ENCODE results near the gene ARHGAP31. TPM values are rescaled to one million over a fixed set of nuclear protein-coding genes. Genes with fewer than 3 reads are reported as not detected.
"Not testable (repeated sequence)": the region's sequence is repeated elsewhere in the genome, so short reads cannot be mapped to it uniquely, and the experiment has no call there.

ARHGAP31 gene
- total and polyA plus RNA-seq, 7 experiments from 2014 or later, result 1.2 to 11.9 (median 3.0) TPM

- Histone ChIP-seq H3K9me3 (ENCODE audit: control insufficient read depth in 2 of 3, low read length in 3 of 3) (no peaks in the 10 kb centered on the region), H3K36me3 (ENCODE audit: control insufficient read depth in 2 of 3, insufficient read depth in 3 of 3, low read length in 3 of 3) (no peaks in the 10 kb centered on the region), H3K4me3 (ENCODE audit: low read length) (no peak overlapping the region), H3K27ac (ENCODE audit: low read depth, low read length) (no peak overlapping the region), H3K27me3 (ENCODE audit: control insufficient read depth in 2 of 2, insufficient read depth in 2 of 2, low read length in 2 of 2) (no peaks in the 10 kb centered on the region), H3K4me1 (ENCODE audit: control insufficient read depth in 2 of 2, insufficient read depth in 2 of 2, low read length in 2 of 2) (peaks cover 0 to 35% of the 10 kb centered on the region in 2 donors)
- Mint-ChIP-seq H3K27ac (peak overlapping the region in 8 of 9 donors; percentile 13 to 81 (median 42)), H3K9me3 (no peaks in the 10 kb centered on the region), H3K4me1 (peaks cover 26 to 47% (median 36%) of the 10 kb centered on the region in 7 donors), H3K4me3 (peak overlapping the region in 8 of 10 donors; percentile 2 to 67 (median 54)), H3K27me3 (peaks cover 0 to 20% (median 0%) of the 10 kb centered on the region in 5 donors), H3K36me3 (no peaks in the 10 kb centered on the region)
- intact Hi-C loops (cut with micrococcal nuclease), result loop anchor here (1.0 to 10.0 kb wide), 12 partner anchors 11 to 471 kb away; partner anchors contain the start of genes ARHGAP31 (in 1 of the 2) and IGSF11 (in 1 of the 2)
- CTCF ChIA-PET, result interaction anchor here (0.6 to 7.8 kb wide), 21 partner anchors 14 to 471 kb away, joined by 3 to 69 read pairs (median 4); partner anchors contain the start of genes ARHGAP31, B4GALT4, IGSF11 and TEX55
- ATAC-seq, result peak; percentile 77
- POLR2A ChIA-PET, result interaction anchor here (0.8 to 2.5 kb wide), 5 partner anchors 30 to 116 kb away, joined by 4 to 19 read pairs (median 7); partner anchors contain the start of genes ARHGAP31 and B4GALT4
- peak in 7 of 9 donors; percentile 53 to 78 (median 69) for DNase-seq
Observed at GRCh38 chr3:119352863-119353527, 58.8 kb downstream of the ARHGAP31 start.

GRCh38 chr3:119355608-119356007 is 61.4 kb downstream of the ARHGAP31 start:
- intact Hi-C loops (cut with micrococcal nuclease), result loop anchor here in 1 of 2 donors (10.0 kb wide), 1 partner anchor 471 kb away; no protein-coding TSS in a partner anchor

GRCh38 chr3:119356646-119357045 is 62.5 kb downstream of the ARHGAP31 start:
- CTCF ChIA-PET, result no interaction called here
- Histone ChIP-seq H3K27ac (ENCODE audit: low read depth, low read length) (no peak overlapping the region), H3K4me3 (ENCODE audit: low read length) (no peak overlapping the region), H3K9me3 (ENCODE audit: control insufficient read depth in 2 of 3, low read length in 3 of 3) (no peaks in the 10 kb centered on the region), H3K36me3 (ENCODE audit: control insufficient read depth in 2 of 3, insufficient read depth in 3 of 3, low read length in 3 of 3) (no peaks in the 10 kb centered on the region), H3K27me3 (ENCODE audit: control insufficient read depth in 2 of 2, insufficient read depth in 2 of 2, low read length in 2 of 2) (no peaks in the 10 kb centered on the region), H3K4me1 (ENCODE audit: control insufficient read depth in 2 of 2, insufficient read depth in 2 of 2, low read length in 2 of 2) (peaks cover 0 to 24% of the 10 kb centered on the region in 2 donors)
- DNase-seq, result no peak
- intact Hi-C loops (cut with micrococcal nuclease), result loop anchor here in 1 of 2 donors (10.0 kb wide), 1 partner anchor 472 kb away; no protein-coding TSS in a partner anchor
- Mint-ChIP-seq H3K36me3 (no peaks in the 10 kb centered on the region), H3K4me3 (no peak overlapping the region), H3K9me3 (no peaks in the 10 kb centered on the region), H3K27ac (no peak overlapping the region), H3K4me1 (peaks cover 18 to 25% (median 21%) of the 10 kb centered on the region in 7 donors), H3K27me3 (peaks cover 0 to 11% (median 0%) of the 10 kb centered on the region in 5 donors)
- no peak for ATAC-seq
- POLR2A ChIA-PET, result no interaction called here

More at GRCh38 chr3:119355608-119356007, 61.4 kb downstream of the ARHGAP31 start:
- H3K27ac ChIP-seq (ENCODE audit: low read depth, low read length); ATAC-seq; DNase-seq; H3K36me3 Mint-ChIP-seq; H3K9me3 ChIP-seq (ENCODE audit: control insufficient read depth in 2 of 3, low read length in 3 of 3); H3K27me3 ChIP-seq (ENCODE audit: control insufficient read depth in 2 of 2, insufficient read depth in 2 of 2, low read length in 2 of 2); H3K36me3 ChIP-seq (ENCODE audit: control insufficient read depth in 2 of 3, insufficient read depth in 3 of 3, low read length in 3 of 3); H3K4me3 ChIP-seq (ENCODE audit: low read length); H3K27ac Mint-ChIP-seq; H3K4me3 Mint-ChIP-seq; H3K9me3 Mint-ChIP-seq: not testable (repeated sequence)
- Mint-ChIP-seq H3K27me3 (peaks cover 0 to 11% (median 0%) of the 10 kb centered on the region in 5 donors), H3K4me1 (peaks cover 26 to 32% (median 28%) of the 10 kb centered on the region in 7 donors)
- H3K4me1 ChIP-seq (ENCODE audit: control insufficient read depth in 2 of 2, insufficient read depth in 2 of 2, low read length in 2 of 2), result peaks cover 0 to 29% of the 10 kb centered on the region in 2 donors
- ChIA-PET POLR2A (interaction anchor here (0.7 kb wide), 1 partner anchor 307 kb away, joined by 3 read pairs; no protein-coding TSS in a partner anchor), CTCF (interaction anchor here (0.8 to 7.8 kb wide), 2 partner anchors 81 to 473 kb away, joined by 3 to 69 read pairs; no protein-coding TSS in a partner anchor)

DNA sequence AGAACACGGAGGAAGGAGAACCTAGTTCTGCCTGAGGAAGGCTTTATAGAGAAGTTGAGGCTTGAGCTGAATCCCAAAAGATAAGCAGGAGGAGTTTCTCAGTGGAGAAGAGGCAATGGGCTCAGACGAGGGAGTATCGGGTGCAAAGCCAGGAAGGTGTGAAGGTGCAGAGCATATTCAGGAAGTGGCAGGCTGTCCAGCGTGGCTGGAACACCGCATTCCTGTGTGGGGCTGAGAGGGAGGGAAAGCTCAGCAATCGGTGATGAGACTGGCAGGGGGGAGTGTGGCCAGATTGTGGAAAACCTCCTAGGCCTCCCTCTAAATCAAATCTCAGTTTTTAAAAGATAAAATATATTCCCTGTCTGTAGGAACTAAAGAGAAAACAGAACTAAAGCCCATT is 63.0 kb downstream of the ARHGAP31 start:
- Histone ChIP-seq H3K27me3 (ENCODE audit: control insufficient read depth in 2 of 2, insufficient read depth in 2 of 2, low read length in 2 of 2) (no peaks in the 10 kb centered on the region), H3K9me3 (ENCODE audit: control insufficient read depth in 2 of 3, low read length in 3 of 3) (no peaks in the 10 kb centered on the region), H3K27ac (ENCODE audit: low read depth, low read length) (no peak overlapping the region), H3K4me1 (ENCODE audit: control insufficient read depth in 2 of 2, insufficient read depth in 2 of 2, low read length in 2 of 2) (peaks cover 0 to 19% of the 10 kb centered on the region in 2 donors), H3K4me3 (ENCODE audit: low read length) (no peak overlapping the region), H3K36me3 (ENCODE audit: control insufficient read depth in 2 of 3, insufficient read depth in 3 of 3, low read length in 3 of 3) (no peaks in the 10 kb centered on the region)
- ATAC-seq (no peak), DNase-seq (no peak)
- ChIA-PET POLR2A (no interaction called here), CTCF (no interaction called here)
- no peaks in the 10 kb centered on the region for H3K9me3 Mint-ChIP-seq
- peaks cover 0 to 11% (median 0%) of the 10 kb centered on the region in 5 donors for H3K27me3 Mint-ChIP-seq
- peak overlapping the region in 2 of 9 donors; percentile 49 to 86 for H3K27ac Mint-ChIP-seq
- H3K36me3 Mint-ChIP-seq, result no peaks in the 10 kb centered on the region
- peaks cover 13 to 21% (median 16%) of the 10 kb centered on the region in 7 donors for H3K4me1 Mint-ChIP-seq
- peak overlapping the region in 2 of 10 donors; percentile 6 to 20 for H3K4me3 Mint-ChIP-seq
- intact Hi-C loops (cut with micrococcal nuclease), result loop anchor here in 1 of 2 donors (10.0 kb wide), 1 partner anchor 472 kb away; no protein-coding TSS in a partner anchor

DNA sequence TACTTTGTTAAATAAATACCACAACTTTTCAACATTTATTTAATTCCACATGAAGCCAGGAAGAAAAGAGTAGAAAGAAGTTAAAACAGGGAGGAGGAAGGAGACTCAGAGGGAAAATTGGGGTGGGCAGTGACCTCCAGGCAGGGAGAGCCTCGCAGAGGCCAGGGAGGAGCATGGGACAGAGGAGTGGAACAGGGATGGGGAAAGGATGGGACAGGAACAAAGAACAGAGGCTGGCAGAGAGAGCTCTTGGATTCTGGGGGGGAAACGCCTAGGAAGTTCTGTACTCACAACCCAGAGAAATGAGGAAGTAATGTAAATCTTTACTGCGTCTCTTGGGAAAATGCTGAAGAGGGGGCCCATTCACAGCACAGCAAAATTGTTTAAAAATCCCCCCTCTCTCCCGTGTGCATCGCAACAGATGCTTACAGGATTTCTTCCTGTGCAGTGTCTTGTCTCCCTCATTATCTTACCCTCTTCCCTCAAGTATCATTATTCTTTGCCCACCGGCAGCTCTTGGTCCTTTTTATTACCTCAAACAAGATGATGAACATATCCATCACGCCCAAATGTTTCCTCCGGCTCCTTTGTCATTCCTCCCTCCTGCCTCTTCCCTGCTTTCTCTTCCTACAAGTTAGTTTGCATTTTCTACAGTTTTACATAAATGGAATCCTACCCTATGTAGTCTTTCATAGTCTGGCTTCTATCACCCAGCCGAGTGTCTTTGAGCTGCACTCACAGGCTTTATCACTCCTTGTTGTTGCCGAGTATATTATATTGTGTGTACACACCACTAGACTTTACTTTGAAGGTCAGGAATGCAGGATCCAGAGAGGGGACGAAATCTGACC is 65.5 kb downstream of the ARHGAP31 start:
- intact Hi-C loops (cut with micrococcal nuclease), result loop anchor here in 1 of 2 donors (10.0 kb wide), 1 partner anchor 475 kb away; no protein-coding TSS in a partner anchor
- Histone ChIP-seq H3K4me3 (ENCODE audit: low read length) (no peak overlapping the region), H3K9me3 (ENCODE audit: control insufficient read depth in 2 of 3, low read length in 3 of 3) (no peaks in the 10 kb centered on the region), H3K36me3 (ENCODE audit: control insufficient read depth in 2 of 3, insufficient read depth in 3 of 3, low read length in 3 of 3) (no peaks in the 10 kb centered on the region), H3K4me1 (ENCODE audit: control insufficient read depth in 2 of 2, insufficient read depth in 2 of 2, low read length in 2 of 2) (no peaks in the 10 kb centered on the region), H3K27me3 (ENCODE audit: control insufficient read depth in 2 of 2, insufficient read depth in 2 of 2, low read length in 2 of 2) (no peaks in the 10 kb centered on the region), H3K27ac (ENCODE audit: low read depth, low read length) (no peak overlapping the region)
- no peak for DNase-seq
- CTCF ChIA-PET, result no interaction called here
- Mint-ChIP-seq H3K4me3 (no peak overlapping the region), H3K9me3 (no peaks in the 10 kb centered on the region), H3K4me1 (peaks cover 0 to 6% (median 0%) of the 10 kb centered on the region in 7 donors), H3K27me3 (peaks cover 0 to 11% (median 0%) of the 10 kb centered on the region in 5 donors), H3K27ac (peak overlapping the region in 1 of 9 donors; percentile 47), H3K36me3 (no peaks in the 10 kb centered on the region)
- no peak for ATAC-seq
- POLR2A ChIA-PET, result no interaction called here

- H3K27me3 Mint-ChIP-seq, result peaks cover 0 to 11% (median 0%) of the 10 kb centered on the region in 5 donors
- no peak for DNase-seq
- Histone ChIP-seq H3K27ac (ENCODE audit: low read depth, low read length) (no peak overlapping the region), H3K9me3 (ENCODE audit: control insufficient read depth in 2 of 3, low read length in 3 of 3) (no peaks in the 10 kb centered on the region), H3K4me3 (ENCODE audit: low read length) (no peak overlapping the region), H3K27me3 (ENCODE audit: control insufficient read depth in 2 of 2, insufficient read depth in 2 of 2, low read length in 2 of 2) (no peaks in the 10 kb centered on the region), H3K4me1 (ENCODE audit: control insufficient read depth in 2 of 2, insufficient read depth in 2 of 2, low read length in 2 of 2) (no peaks in the 10 kb centered on the region), H3K36me3 (ENCODE audit: control insufficient read depth in 2 of 3, insufficient read depth in 3 of 3, low read length in 3 of 3) (no peaks in the 10 kb centered on the region)
- H3K4me3 Mint-ChIP-seq, result no peak overlapping the region
- no peak overlapping the region for H3K27ac Mint-ChIP-seq
- CTCF ChIA-PET, result no interaction called here
- intact Hi-C loops (cut with micrococcal nuclease), result no loop called here
- no peak for ATAC-seq
- no peaks in the 10 kb centered on the region for H3K9me3 Mint-ChIP-seq
- H3K4me1 Mint-ChIP-seq, result peaks cover 0 to 6% (median 0%) of the 10 kb centered on the region in 7 donors
- POLR2A ChIA-PET, result interaction anchor here (0.8 kb wide), 1 partner anchor 120 kb away, joined by 3 read pairs; the partner anchor contains the start of gene B4GALT4
- H3K36me3 Mint-ChIP-seq, result no peaks in the 10 kb centered on the region
Observed at GRCh38 chr3:119360736-119361462, 66.7 kb downstream of the ARHGAP31 start.
